Neural crest cell (in vitro differentiated cells): ENCODE data around the gene CARD8. TPM values are rescaled to one million over a fixed set of nuclear protein-coding genes. Genes with fewer than 3 reads are reported as not detected.
A peak's percentile ranks its signal among the peaks of the same experiment; 100 is the strongest.

Experiments
- DNase-seq: peaks from one replicate; pipeline ENCODE4 v3.0.0; 2021; ENCODE audit warnings: low read depth, mixed read lengths, low spot score
- H3K27ac Mint-ChIP-seq: one replicate; pipeline ENCODE4 v1.8.0; 2021; ENCODE audit warnings: mild to moderate bottlenecking, mixed read lengths; ENCODE audit not compliant: unreplicated experiment
- H3K27me3 Mint-ChIP-seq: 2 replicates; pipeline ENCODE4 v1.8.0; 2021; ENCODE audit warnings: low read depth, mild to moderate bottlenecking, mixed read lengths
- H3K36me3 Mint-ChIP-seq: 2 replicates; pipeline ENCODE4 v1.8.0; 2021; ENCODE audit warnings: low read depth, mild to moderate bottlenecking, mixed read lengths
- H3K4me1 Mint-ChIP-seq: 2 replicates; pipeline ENCODE4 v1.8.0; 2021; ENCODE audit warnings: mixed read lengths
- H3K4me3 Mint-ChIP-seq: one replicate; pipeline ENCODE4 v1.8.0; 2021; ENCODE audit warnings: mild to moderate bottlenecking, mixed read lengths
- H3K9me3 Mint-ChIP-seq: 2 replicates; pipeline ENCODE4 v1.8.0; 2021; ENCODE audit warnings: mixed read lengths
- CTCF ChIP-seq: fragments of 200-600 bp; sonication (generic); conservative IDR thresholded peaks from 2 replicates; pipeline ENCODE4 v1.5.0; 2021; ENCODE audit warnings: antibody characterized with exemption, mild to moderate bottlenecking
- total RNA-seq: library from RNA; stranded (reverse); gene quantifications from 2 replicates; pipeline ENCODE4 v1.2.1, GENCODE V29; 2021

CARD8 gene
- total RNA-seq, 1 donor from 2014 or later, result 65.8 TPM

DNA sequence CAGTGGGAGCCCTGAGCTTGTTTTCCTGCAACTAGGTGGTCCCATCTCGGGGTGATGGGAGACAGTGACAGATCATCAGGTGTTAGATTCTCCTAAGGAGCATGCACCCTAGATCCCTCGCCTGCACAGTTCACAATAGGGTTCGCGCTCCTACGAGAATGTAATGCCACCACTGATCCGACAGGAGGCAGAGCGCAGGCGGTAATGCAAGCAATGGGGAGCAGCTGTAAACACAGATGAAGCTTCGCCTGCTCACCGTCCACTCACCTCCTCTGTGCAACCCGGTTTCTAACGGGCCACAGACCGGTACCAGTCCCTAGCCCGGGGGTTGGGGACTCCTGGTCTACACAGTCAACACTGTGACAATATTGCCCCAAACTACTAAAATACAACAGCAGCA, 38.8 kb downstream of the CARD8 start:
- peaks cover 14% of the 10 kb centered on the region for H3K4me1 Mint-ChIP-seq
- DNase-seq, result no peak
- peaks cover 23% of the 10 kb centered on the region for H3K36me3 Mint-ChIP-seq
- peak; percentile 30 for TF ChIP-seq CTCF
- H3K4me3 Mint-ChIP-seq, result no peak overlapping the region
- H3K27ac Mint-ChIP-seq, result no peak overlapping the region
- H3K27me3 Mint-ChIP-seq, result no peaks in the 10 kb centered on the region
- no peaks in the 10 kb centered on the region for H3K9me3 Mint-ChIP-seq

DNA sequence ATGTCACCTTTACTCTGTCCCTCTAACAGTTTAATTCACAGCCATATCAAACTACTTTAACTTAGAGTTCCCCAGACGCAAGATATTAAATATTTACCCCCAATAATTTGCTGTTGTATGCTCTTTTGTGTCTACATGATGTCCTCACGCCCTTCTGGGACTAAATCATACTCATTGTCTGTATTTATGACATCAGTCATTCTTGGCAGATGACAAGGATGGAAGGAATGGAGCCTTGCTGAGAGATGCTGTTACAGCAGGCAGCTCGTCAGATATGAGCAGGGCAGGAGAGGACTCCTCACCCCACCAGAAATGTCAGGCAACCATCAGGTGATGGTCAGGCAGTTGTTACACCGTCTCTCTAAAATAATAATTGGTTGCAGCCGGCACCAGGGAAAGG, 41.8 kb downstream of the CARD8 start:
- H3K27me3 Mint-ChIP-seq, result no peaks in the 10 kb centered on the region
- no peak overlapping the region for H3K27ac Mint-ChIP-seq
- H3K4me1 Mint-ChIP-seq, result peaks cover 9% of the 10 kb centered on the region
- no peak for DNase-seq
- no peak overlapping the region for H3K4me3 Mint-ChIP-seq
- peaks cover 29% of the 10 kb centered on the region for H3K36me3 Mint-ChIP-seq
- H3K9me3 Mint-ChIP-seq, result no peaks in the 10 kb centered on the region
- no peak for TF ChIP-seq CTCF

DNA sequence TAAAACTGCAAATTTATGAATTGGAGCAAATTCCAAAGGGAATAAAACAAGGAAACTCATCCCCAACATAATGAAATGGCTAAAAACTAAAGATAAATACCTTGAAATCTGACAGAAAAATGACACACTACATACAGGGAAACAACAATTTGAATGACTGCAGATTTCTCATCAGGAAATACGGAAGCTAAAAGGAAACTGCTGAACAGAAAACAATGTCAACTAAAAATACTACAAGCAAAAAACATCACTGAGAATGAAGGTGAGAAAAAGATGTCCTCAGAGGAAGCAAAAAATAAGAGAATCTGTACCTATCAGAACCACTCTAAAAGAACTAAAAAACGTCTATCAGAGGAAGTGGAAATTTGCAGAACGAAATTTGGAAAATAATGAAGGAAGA, 45.7 kb downstream of the CARD8 start:
- Mint-ChIP-seq H3K27me3 (no peaks in the 10 kb centered on the region), H3K27ac (no peak overlapping the region), H3K4me3 (no peak overlapping the region), H3K4me1 (no peaks in the 10 kb centered on the region), H3K9me3 (no peaks in the 10 kb centered on the region), H3K36me3 (peaks cover 17% of the 10 kb centered on the region)
- no peak for TF ChIP-seq CTCF
- no peak for DNase-seq

- Mint-ChIP-seq H3K36me3 (peaks cover 5% of the 10 kb centered on the region), H3K4me1 (no peaks in the 10 kb centered on the region), H3K27me3 (no peaks in the 10 kb centered on the region), H3K9me3 (no peaks in the 10 kb centered on the region), H3K27ac (no peak overlapping the region), H3K4me3 (no peak overlapping the region)
- TF ChIP-seq CTCF, result no peak
- DNase-seq, result no peak
Measured at GRCh38 chr19:48206397-48207093, 49.2 kb downstream of the CARD8 start.

DNA sequence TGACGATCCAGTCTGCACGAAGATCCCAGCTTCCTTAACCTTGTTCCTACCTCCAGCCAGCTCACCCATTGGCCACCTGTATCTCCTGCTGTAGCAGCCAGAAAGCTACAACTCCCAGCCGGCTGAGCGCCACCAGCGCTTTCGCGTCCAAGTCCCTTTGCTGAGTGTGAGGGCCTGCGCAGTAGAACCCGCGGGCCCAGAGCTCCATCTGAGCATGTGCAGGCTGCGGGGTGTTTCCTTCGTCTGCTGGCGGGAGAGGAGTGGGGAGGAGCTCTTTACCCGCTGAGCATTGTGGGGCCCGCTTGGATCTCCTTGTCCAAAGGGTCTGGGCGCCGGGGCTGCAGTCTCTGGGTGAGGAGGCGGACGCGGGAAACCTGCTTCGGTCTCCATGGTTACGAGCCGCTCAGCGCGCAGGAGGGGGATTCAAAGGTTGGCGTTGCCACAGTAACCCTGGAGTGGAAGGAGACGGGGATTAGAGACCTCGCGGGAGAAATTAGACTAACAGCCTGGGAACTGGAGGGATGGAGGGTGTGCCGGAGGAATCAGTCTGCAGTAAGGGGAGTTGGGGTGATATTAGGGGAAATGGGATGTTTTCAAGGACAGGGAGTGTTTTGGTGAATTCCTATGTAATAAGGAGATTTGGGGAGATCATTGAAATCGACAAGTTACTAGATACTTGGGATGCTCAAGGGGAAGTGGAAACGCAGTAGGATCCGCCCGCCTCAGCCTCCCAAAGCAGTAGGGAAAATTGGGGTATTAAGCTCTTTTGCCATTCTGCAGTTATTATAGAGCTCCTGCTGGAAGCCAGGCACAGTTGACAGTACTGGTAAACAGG, 51.7 kb downstream of the CARD8 start:
- TF ChIP-seq CTCF, result no peak
- Mint-ChIP-seq H3K27ac (no peak overlapping the region), H3K27me3 (no peaks in the 10 kb centered on the region), H3K36me3 (peaks cover 2% of the 10 kb centered on the region), H3K4me1 (peaks cover 4% of the 10 kb centered on the region), H3K9me3 (no peaks in the 10 kb centered on the region), H3K4me3 (no peak overlapping the region)
- DNase-seq, result peak; percentile 93
